ENCODE measurements around the gene CSTA. TPM values are rescaled to one million over a fixed set of nuclear protein-coding genes. Genes with fewer than 3 reads are reported as not detected.
A peak's percentile ranks its signal among the peaks of the same experiment; 100 is the strongest.

Gene CSTA
- total and polyA plus RNA-seq, 2 donors = 10.0 to 12.4 TPM

GRCh38 chr3:122307976-122308375 lies 17.1 kb upstream of the CSTA start:
- no peak for DNase-seq (ENCODE audit: extremely low spot score)
- Histone ChIP-seq H3K4me1 (ENCODE audit: insufficient read depth) (no peaks in the 10 kb centered on the region), H3K36me3 (ENCODE audit: insufficient read depth) (no peaks in the 10 kb centered on the region), H3K27ac (ENCODE audit: low read depth) (no peak overlapping the region), H3K4me3 (ENCODE audit: low read depth, low read length) (no peak overlapping the region)

GRCh38 chr3:122310361-122310760 lies 14.7 kb upstream of the CSTA start:
- peak; percentile 14 for DNase-seq (ENCODE audit: extremely low spot score)
- Histone ChIP-seq H3K4me3 (ENCODE audit: low read depth, low read length) (no peak overlapping the region), H3K4me1 (ENCODE audit: insufficient read depth) (no peaks in the 10 kb centered on the region), H3K27ac (ENCODE audit: low read depth) (no peak overlapping the region), H3K36me3 (ENCODE audit: insufficient read depth) (no peaks in the 10 kb centered on the region)
- WGBS = 34% methylated on average over 1 of the region's 1 CpG

- Histone ChIP-seq H3K36me3 (ENCODE audit: insufficient read depth) (no peaks in the 10 kb centered on the region), H3K4me3 (ENCODE audit: low read depth, low read length) (no peak overlapping the region), H3K27ac (ENCODE audit: low read depth) (no peak overlapping the region), H3K4me1 (ENCODE audit: insufficient read depth) (no peaks in the 10 kb centered on the region)
- DNase-seq (ENCODE audit: extremely low spot score) = no peak
Measured at GRCh38 chr3:122312826-122313225, 12.2 kb upstream of the CSTA start.

GRCh38 chr3:122313281-122313680 lies 11.8 kb upstream of the CSTA start:
- Histone ChIP-seq H3K36me3 (ENCODE audit: insufficient read depth) (no peaks in the 10 kb centered on the region), H3K4me3 (ENCODE audit: low read depth, low read length) (no peak overlapping the region), H3K27ac (ENCODE audit: low read depth) (no peak overlapping the region), H3K4me1 (ENCODE audit: insufficient read depth) (no peaks in the 10 kb centered on the region)
- no peak for DNase-seq (ENCODE audit: extremely low spot score)
- WGBS = 57% methylated on average over 3 of the region's 3 CpGs

GRCh38 chr3:122314228-122314876 lies 10.7 kb upstream of the CSTA start:
- Histone ChIP-seq H3K4me1 (ENCODE audit: insufficient read depth) (no peaks in the 10 kb centered on the region), H3K36me3 (ENCODE audit: insufficient read depth) (no peaks in the 10 kb centered on the region), H3K27ac (ENCODE audit: low read depth) (no peak overlapping the region), H3K4me3 (ENCODE audit: low read depth, low read length) (no peak overlapping the region)
- 69% methylated on average over 2 of the region's 2 CpGs for WGBS
- no peak for DNase-seq (ENCODE audit: extremely low spot score)

GRCh38 chr3:122315619-122316018 lies 9.4 kb upstream of the CSTA start:
- no peak for DNase-seq (ENCODE audit: extremely low spot score)
- Histone ChIP-seq H3K4me3 (ENCODE audit: low read depth, low read length) (no peak overlapping the region), H3K27ac (ENCODE audit: low read depth) (no peak overlapping the region), H3K4me1 (ENCODE audit: insufficient read depth) (no peaks in the 10 kb centered on the region), H3K36me3 (ENCODE audit: insufficient read depth) (no peaks in the 10 kb centered on the region)
- 42% methylated on average over 4 of the region's 4 CpGs for WGBS

GRCh38 chr3:122316368-122316767 lies 8.7 kb upstream of the CSTA start:
- Histone ChIP-seq H3K4me3 (ENCODE audit: low read depth, low read length) (no peak overlapping the region), H3K27ac (ENCODE audit: low read depth) (no peak overlapping the region), H3K36me3 (ENCODE audit: insufficient read depth) (no peaks in the 10 kb centered on the region), H3K4me1 (ENCODE audit: insufficient read depth) (no peaks in the 10 kb centered on the region)
- WGBS = 81% methylated on average over 5 of the region's 5 CpGs
- no peak for DNase-seq (ENCODE audit: extremely low spot score)

GRCh38 chr3:122318620-122319019 lies 6.4 kb upstream of the CSTA start:
- Histone ChIP-seq H3K4me3 (ENCODE audit: low read depth, low read length) (no peak overlapping the region), H3K4me1 (ENCODE audit: insufficient read depth) (no peaks in the 10 kb centered on the region), H3K27ac (ENCODE audit: low read depth) (no peak overlapping the region), H3K36me3 (ENCODE audit: insufficient read depth) (no peaks in the 10 kb centered on the region)
- no peak for DNase-seq (ENCODE audit: extremely low spot score)
- 87% methylated on average over 2 of the region's 2 CpGs for WGBS

GRCh38 chr3:122322095-122323075 lies 2.7 kb upstream of the CSTA start:
- WGBS = 78% methylated on average over 5 of the region's 5 CpGs
- Histone ChIP-seq H3K27ac (ENCODE audit: low read depth) (no peak overlapping the region), H3K4me1 (ENCODE audit: insufficient read depth) (no peaks in the 10 kb centered on the region), H3K4me3 (ENCODE audit: low read depth, low read length) (no peak overlapping the region), H3K36me3 (ENCODE audit: insufficient read depth) (no peaks in the 10 kb centered on the region)
- DNase-seq (ENCODE audit: extremely low spot score) = no peak

GRCh38 chr3:122325769-122326168 lies 721 bp downstream of the CSTA start:
- Histone ChIP-seq H3K4me3 (ENCODE audit: low read depth, low read length) (no peak overlapping the region), H3K27ac (ENCODE audit: low read depth) (no peak overlapping the region), H3K36me3 (ENCODE audit: insufficient read depth) (no peaks in the 10 kb centered on the region), H3K4me1 (ENCODE audit: insufficient read depth) (no peaks in the 10 kb centered on the region)
- no peak for DNase-seq (ENCODE audit: extremely low spot score)
- 95% methylated on average over 3 of the region's 3 CpGs for WGBS

- Histone ChIP-seq H3K4me1 (ENCODE audit: insufficient read depth) (no peaks in the 10 kb centered on the region), H3K27ac (ENCODE audit: low read depth) (no peak overlapping the region), H3K36me3 (ENCODE audit: insufficient read depth) (no peaks in the 10 kb centered on the region), H3K4me3 (ENCODE audit: low read depth, low read length) (no peak overlapping the region)
- WGBS = 58% methylated on average over 4 of the region's 4 CpGs
- no peak for DNase-seq (ENCODE audit: extremely low spot score)
Measured at GRCh38 chr3:122331886-122332285, 6.8 kb downstream of the CSTA start.

GRCh38 chr3:122332551-122332950 lies 7.5 kb downstream of the CSTA start:
- Histone ChIP-seq H3K4me3 (ENCODE audit: low read depth, low read length) (no peak overlapping the region), H3K4me1 (ENCODE audit: insufficient read depth) (no peaks in the 10 kb centered on the region), H3K36me3 (ENCODE audit: insufficient read depth) (no peaks in the 10 kb centered on the region), H3K27ac (ENCODE audit: low read depth) (no peak overlapping the region)
- 92% methylated on average over 8 of the region's 8 CpGs for WGBS
- DNase-seq (ENCODE audit: extremely low spot score) = no peak

GRCh38 chr3:122342803-122343202 lies 17.8 kb downstream of the CSTA start:
- H3K36me3 ChIP-seq (ENCODE audit: insufficient read depth) = no peaks in the 10 kb centered on the region
- H3K27ac ChIP-seq (ENCODE audit: low read depth) = no peak overlapping the region
- H3K4me1 ChIP-seq (ENCODE audit: insufficient read depth) = no peaks in the 10 kb centered on the region
- H3K4me3 ChIP-seq (ENCODE audit: low read depth, low read length) = no peak overlapping the region
- no peak for DNase-seq (ENCODE audit: extremely low spot score)
- 74% methylated on average over 1 of the region's 1 CpG for WGBS

- Histone ChIP-seq H3K4me1 (ENCODE audit: insufficient read depth) (no peaks in the 10 kb centered on the region), H3K4me3 (ENCODE audit: low read depth, low read length) (no peak overlapping the region), H3K36me3 (ENCODE audit: insufficient read depth) (no peaks in the 10 kb centered on the region), H3K27ac (ENCODE audit: low read depth) (no peak overlapping the region)
- 78% methylated on average over 2 of the region's 2 CpGs for WGBS
- DNase-seq (ENCODE audit: extremely low spot score) = no peak
Measured at GRCh38 chr3:122343654-122344053, 18.6 kb downstream of the CSTA start.
